HG02970 (cell line): ENCODE measurements around the gene JMJD8.

Experiments used
- ATAC-seq: cut with Tn5 transposase; IDR thresholded peaks from one replicate; pipeline ENCODE4 v1.9.1; 2021; ENCODE audit warnings: mild to moderate bottlenecking, moderate library complexity, moderate number of reproducible peaks; ENCODE audit not compliant: unreplicated experiment, low FRiP score

The JMJD8 gene

DNA sequence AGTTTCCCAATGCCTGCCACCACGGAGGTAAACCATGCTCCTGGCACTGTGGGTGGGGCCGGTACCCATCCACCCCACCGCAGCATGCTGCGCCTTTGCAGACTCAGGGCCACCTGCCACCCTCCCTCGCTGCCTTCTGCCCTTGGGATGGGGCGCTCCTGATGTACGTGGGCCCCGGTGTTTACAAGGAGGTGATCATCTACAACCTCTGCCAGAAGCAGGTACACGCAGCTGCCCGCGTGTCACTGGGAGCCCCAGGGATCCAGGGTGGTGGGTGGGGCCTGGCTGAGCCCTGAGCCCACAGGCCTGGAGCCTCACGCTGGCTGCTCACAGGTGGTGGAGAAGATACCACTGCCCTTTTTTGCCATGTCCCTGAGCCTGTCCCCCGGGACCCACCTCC, 17.6 kb downstream of the JMJD8 start:
- no peak for ATAC-seq

DNA sequence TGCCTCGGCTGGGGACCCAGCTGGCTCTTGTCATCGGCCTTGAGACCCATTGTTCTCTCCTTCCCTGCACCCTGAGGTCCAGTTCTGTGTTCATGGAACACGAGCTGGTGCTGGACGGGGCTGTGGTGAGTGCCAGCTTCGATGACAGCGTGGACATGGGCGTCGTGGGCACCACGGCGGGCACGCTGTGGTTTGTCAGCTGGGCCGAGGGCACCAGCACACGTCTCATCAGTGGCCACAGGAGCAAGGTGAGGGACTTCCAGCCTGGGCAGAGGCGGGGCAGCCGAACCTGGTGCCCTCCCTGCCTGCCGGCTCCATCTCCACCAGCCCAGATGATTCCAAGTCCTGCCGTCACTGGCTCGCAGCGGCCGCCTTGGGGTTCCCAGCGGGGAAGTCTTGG, 21.5 kb downstream of the JMJD8 start:
- ATAC-seq, result no peak

DNA sequence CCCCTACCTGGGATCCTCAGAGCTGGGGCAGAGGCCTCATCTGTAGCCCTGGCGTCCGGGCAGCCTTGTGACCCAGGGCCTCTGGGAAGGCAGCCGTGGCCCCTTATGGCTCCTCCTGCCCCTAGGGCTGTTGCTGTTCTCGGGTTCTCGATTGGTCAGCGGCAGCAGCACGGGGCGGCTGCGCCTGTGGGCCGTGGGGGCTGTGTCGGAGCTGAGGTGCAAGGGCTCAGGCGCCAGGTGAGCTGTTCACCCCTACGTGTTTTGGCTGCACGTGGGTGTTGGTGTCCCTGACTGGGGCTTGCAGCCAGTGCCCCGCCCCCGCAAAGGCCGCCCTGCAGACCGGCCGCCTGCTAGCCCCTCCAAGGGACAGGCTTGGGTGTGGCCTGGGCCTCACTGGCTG, 22.0 kb downstream of the JMJD8 start:
- no peak for ATAC-seq

DNA sequence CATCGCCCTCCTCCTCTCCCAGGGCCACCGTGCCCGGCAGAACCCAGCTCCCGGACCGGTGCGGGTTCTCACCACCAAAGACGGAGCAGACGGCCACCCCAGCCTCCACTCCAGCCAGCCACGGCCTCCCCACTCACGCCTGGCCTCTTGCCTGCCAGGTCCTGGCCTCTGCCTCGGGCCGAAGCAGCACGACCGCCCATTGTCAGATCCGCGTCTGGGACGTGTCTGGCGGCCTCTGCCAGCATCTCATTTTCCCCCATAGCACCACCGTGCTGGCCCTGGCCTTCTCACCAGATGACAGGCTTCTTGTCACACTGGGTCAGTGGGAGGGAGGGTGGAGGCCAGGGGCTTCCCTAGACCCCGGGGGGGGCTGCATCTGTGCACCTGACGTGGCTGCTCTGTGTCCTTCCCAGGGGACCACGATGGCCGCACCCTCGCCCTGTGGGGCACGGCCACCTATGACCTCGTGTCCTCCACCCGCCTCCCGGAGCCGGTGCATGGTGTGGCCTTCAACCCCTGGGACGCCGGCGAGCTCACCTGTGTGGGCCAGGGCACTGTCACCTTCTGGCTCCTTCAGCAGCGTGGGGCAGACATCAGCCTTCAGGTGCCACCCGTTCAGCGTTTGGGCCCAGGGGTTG, 22.8 kb downstream of the JMJD8 start:
- ATAC-seq, result peak; percentile 9

DNA sequence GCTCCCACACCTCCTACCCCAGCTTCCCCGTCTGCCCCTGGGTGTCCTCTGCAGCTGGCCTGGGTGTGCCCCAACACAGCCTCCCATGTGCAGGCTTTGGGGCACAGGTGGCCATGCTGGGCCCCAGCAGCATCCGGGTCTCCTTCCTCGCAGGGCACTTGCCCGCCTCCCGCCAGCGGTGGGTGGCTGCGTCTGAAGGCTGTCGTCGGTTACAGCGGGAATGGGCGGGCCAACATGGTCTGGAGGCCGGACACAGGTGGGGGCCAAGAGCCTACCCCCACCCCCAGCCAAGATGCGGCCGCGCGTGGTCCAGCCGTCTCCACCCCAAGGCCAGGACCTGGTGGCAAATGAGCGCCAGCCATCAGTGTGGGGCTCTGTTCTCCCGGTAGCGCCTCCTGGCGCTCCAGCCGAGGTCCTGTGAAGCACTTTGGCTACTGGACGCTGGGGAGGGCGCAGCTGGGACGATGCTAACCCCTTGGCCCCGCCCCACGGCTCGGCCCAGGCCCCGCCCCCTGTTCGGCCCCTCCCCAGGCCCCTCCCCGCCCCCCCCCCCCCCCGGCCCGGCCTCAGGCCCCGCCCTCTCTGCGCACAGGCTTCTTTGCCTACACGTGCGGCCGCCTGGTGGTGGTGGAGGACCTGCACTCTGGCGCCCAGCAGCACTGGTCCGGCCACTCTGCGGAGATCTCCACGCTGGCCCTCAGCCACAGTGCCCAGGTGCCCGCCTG, 23.5 kb downstream of the JMJD8 start:
- ATAC-seq, result peak; percentile 55

DNA sequence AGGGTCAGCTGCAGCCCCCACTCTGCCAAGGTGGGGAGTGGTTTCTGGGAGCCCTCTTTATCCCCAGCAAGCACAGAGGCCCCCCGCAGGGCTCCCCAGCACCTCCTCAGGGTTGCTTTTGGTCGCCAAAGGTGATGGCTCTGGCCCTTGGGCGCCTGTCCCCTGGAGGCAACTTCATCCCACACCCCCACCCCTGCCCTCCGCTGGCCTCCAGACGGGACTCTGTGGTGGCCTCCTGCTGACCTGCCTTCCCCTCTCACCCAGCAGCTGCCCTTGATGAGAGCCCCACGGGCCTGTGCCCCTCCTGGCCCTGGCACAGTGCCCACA, 24.0 kb downstream of the JMJD8 start:
- ATAC-seq, result no peak

DNA sequence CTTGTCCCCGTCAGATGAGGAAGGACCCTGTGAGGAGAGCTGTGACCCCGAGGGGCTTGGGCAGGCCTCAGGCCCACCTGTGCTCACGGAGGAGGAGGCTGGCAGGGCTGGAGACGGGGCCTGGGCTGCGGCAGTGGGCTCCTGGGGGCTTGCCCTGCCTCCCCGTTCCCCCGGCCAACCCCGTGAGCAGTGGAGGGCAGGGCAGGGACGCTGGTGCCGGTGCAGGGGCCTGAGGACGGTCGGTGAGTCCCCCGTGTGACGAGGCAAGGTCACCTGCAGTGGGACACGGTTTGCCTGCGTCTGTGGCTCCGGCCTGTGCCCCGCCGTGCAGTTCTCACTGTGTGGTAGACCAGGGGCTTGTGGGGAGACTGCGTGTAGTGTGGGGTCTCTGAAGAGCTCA, 24.5 kb downstream of the JMJD8 start:
- no peak for ATAC-seq

DNA sequence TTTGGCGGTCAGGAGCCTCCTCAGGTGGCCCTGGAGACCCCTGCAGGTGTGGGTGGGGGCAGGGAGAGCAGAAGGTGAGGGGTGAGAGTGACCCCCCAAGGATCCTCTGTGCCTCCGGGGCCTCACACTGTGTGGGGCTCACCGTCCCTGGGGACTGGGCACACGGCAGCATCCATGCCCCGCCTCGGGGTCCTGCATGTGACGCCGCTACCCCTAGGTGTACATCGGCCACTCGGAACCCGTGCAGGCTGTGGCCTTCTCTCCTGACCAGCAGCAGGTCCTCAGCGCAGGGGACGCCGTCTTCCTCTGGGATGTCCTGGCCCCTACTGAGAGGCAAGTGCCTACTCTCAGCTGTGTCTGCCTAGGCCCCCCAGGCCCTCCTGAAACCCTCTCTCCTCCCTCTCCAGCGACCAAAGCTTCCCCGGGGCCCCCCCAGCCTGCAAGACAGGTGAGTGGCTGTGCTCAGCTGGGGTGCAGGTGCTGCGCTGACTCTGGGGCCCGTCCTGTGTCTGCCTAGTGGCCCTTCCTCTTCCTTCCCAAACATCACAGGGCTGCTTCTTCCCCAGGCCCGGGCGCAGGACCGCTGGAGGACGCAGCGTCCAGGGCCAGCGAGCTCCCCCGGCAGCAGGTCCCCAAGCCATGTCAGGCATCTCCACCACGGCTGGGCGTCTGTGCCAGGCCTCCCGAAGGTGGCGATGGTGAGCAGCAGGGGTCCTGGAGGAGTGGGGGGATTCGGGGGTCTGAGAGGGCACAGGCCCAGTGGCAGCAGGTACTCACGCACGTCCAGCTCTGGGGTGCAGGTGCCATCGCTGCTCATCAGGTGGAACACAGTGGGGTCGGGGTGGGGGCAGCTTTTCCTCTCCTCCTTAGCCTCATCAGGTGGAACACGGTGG, 25.2 kb downstream of the JMJD8 start:
- ATAC-seq, result no peak

DNA sequence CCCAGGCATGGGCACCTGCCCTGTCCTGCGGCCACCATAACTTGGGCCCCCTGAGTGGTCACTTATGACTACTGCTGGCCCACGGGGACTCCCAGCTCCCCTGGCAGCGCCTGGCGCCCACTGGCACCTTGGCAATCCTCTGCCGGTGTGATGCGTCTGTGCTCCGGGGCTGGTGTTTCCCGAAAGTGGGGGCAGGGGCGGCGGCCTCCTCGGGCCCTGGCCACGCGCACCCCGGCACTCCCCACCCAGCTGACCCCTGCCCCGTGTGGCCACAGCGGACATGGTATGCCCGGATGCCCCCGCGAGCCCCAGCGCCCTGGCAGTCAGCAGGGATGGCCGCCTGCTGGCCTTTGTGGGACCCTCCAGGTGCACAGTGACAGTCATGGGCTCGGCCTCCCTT, 26.6 kb downstream of the JMJD8 start:
- no peak for ATAC-seq

DNA sequence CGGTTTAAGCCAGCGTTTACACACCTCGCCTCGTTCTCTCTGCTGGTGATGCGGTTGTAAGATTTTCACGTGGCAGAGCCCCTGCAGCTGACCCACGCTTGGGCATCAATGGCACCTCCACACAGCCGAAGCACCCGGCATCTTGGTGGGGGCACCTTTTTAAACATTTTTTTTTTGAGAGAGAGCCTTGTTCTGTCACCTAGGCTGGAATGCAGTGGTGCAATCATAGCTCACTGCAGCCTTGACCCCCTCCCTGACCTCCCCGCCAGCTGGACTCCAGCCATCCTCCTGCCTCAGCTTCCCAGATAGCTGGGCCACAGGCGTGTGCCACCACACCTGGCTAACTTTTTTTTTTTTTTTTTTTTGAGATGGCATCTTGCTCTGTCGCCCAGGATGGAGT, 30.1 kb downstream of the JMJD8 start:
- ATAC-seq, result no peak

DNA sequence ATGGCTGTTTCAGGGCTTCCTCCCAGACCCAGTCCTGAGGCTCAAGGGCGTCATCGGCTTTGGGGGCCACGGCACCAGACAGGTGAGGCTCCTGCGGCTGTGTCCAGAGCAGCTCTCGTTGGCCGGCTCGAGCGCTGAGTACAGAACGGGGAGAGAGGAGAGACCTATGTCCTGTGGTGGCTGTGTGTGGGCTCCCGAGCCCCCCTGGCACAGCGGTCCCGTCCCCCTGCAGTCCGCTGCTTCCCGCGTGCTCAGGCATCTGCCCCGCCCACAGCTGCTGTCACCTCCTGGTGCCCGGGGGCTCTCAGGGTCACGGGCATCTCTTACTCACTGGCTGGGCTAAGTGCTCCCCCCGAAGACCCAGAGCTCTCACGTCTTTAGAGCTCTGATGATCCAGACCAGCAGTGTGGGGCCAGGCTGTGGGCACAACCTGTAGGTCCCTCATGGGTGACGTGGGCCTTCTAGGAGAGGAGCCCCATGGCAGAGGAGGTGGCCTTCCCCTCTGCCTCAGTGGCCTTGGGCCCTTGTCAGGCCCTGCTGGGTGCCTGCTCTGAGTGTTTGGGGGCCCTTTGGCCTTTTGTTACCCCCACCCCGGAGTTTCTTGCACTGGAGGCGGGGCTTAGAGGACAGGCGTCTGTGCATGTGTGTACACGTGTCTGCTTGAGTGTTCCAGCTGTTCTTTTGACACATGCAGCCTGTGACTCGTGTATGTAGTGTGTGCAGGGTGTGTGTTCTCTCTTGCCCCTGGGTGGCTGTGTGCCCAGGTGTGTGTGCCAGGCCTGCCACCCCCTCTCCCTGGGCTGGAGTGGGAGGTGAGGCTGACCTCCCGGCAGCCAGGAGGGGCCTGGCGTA, 31.5 kb downstream of the JMJD8 start:
- ATAC-seq, result no peak

DNA sequence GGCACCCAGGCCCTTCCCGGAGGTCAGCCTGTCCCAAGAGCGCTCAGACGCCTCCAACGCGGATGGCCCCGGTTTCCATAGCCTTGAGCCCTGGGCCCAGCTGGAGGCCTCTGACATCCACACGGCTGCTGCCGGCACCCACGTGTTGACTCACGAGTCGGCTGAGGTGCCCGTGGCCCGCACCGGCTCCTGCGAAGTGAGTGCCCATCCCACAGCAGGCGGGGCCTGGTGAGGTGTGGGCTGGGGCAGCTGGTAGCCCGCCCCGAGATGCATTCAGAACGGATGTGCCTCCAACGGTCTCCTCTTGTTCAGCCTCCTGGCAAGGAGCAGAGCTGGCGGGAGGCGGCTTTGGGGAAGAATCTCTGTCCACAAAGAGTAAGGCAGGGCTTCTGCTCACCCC, 32.3 kb downstream of the JMJD8 start:
- no peak for ATAC-seq

DNA sequence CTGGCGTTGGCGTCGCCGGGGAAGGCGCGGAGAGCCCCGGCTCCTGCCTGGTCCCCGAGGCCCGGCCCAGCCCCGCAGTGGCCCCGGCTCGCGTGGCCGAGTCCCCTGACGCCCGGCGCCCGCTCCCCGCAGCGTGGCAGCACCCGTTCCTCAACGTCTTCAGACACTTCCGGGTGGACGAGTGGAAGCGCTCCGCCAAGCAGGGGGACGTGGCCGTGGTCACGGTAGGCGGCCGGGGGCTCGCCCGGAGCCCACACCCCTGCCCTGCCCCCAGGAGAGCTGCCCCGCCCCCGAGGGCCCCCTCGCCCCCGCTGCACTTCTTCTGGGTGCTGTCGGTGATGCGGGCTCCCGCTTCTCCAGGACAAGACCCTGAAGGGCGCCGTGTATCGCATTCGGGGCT, 34.5 kb downstream of the JMJD8 start:
- ATAC-seq, result peak; percentile 6

DNA sequence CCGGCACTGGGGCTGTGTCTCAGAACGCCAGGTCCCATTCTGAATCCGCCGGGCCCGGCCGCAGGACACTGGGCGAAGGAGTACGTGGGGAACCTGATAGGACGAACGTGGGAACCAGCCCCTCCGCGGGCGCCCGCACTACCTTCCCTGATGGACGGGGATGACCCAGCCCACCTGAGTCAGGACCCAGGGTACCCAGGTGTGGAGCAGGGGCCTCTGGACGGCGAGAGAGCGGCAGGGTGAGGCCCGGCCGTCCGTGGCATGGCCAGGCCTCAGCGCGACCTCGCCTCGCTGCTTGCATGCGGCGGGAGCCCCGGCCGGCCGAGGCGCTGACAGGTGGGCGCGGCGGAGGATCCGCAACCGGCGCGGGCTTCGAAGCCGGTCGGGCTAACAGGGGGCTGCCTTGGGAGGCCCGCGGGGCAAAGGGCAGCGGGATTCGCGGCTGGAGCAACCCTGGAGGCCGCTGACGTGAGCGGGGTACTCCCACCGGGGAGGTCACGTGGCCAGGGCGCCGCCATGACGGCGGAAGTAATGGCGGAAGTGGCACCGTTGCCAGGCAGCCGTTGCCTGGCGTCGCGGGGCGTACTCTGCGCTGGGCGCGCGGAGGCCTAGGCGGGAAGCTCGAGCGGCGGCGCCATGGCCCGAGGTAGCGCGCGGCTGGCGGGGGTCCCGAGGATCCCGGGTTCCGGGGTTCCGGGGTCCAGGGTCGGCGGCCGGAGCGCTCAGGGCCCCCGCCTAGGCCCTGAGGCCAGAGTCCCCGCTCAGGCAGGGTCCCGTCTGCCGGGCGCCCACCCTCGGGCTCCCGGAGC, 35.1 kb downstream of the JMJD8 start, which contains the start of gene WDR90:
WDR90 (plus strand) TSS at position 585 of the 809 bp plus-strand sequence; CDS start at position 637, 52 bp downstream.
- ATAC-seq, result peak; percentile 73

DNA sequence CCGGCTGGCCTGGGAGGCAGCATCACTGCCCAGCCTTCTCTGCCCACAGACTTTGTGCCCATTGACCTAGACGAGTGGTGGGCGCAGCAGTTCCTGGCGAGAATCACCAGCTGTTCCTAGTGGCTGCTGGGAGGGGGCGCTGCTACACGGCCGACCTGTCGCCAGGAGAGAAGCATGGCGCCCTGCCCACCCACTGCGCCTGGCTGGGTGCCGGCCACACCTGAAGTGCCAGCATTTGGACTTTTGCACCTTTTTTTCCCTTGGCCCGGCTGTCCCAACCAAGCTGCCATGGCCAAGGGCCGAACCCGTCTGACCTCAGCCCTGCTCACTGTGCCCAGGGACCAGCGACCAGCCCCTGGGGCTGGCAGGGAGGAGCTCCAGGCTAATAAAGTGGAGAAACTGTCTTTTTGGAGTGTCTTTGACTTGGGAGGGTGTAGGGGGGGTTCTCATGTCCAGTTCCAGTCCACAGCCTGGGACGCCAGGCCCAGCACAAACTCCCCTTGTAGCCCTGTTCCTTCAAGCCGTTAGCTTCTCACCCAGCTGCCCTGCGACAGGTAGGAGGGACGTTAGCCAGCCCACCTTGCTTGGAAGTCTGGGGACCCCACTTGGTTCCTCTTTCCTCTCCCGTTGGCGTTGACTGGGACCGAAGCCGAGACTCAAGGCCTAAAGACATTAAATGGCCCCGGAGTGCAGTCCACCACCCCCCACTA, 35.9 kb downstream of the JMJD8 start:
- ATAC-seq, result no peak

DNA sequence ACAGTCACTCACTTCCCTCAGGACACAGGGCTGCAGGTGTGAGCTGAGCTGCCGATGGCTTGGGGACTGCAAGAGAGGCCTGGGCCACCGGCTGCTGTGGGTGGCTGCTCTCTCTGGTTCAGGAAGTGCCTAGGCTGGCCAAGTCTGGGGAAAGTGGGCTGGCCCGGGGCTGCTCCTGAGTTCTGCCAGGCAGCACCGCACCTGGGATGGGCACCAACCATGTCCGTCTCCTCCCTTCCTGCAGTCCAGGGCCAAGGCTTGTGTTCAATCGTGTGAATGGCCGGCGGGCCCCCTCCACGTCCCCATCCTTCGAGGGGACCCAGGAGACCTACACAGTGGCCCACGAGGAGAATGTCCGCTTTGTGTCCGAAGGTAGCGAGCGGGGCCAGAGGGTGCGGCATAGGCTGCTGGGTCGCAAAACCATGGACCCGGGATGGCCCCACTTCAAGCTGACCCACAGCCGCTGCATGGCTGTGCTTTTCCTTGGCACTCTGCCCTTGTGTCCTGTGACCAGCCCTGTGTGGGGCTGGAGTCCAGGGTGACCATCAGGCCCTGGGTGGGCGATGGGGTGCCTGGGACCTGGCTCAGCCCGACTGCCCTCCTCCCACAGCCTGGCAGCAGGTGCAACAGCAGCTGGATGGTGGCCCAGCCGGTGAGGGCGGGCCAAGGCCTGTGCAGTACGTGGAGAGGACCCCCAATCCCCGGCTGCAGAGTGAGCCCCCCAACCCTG, 36.8 kb downstream of the JMJD8 start:
- no peak for ATAC-seq

DNA sequence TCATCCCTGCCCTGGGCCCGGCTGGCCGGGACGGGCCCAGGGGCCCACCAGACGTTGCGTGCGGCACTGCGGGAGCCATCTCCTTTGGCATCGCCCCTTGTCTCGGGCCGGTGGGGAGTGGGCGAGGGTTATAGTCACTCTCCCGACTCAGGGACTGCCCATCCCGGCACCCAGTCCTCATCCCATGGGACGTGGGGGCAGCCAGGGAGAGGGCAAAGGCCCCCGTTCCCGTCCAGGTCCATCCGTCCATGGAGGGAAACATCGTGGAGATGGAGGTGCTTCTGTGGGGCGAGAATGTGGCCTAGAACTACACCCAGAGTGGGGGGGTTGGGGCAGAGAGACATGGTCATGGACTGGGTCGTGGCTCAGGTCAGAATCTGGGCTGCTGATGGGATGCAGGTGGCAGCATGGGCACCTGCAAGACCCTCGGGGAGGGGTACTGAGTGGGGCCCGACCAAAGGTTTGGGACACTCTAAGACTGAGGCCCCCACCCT, 37.4 kb downstream of the JMJD8 start:
- ATAC-seq, result no peak
